Activated naive CD8-positive, alpha-beta T cell treated with anti-CD3 and anti-CD28 coated beads for 36 hours (primary cell): ENCODE data around the gene DHRS3. TPM values are rescaled to one million over a fixed set of nuclear protein-coding genes. Genes with fewer than 3 reads are reported as not detected.
A peak's percentile ranks its signal among the peaks of the same experiment; 100 is the strongest.
"Not testable (repeated sequence)": the region's sequence is repeated elsewhere in the genome, so short reads cannot be mapped to it uniquely, and the experiment has no call there.

ENCODE experiments used
- DNase-seq: peaks from one replicate; pipeline ENCODE4 v3.0.0; 2021
- H3K27ac Mint-ChIP-seq: one replicate; pipeline ENCODE4 v1.8.0; 2022; ENCODE audit warnings: mild to moderate bottlenecking, moderate library complexity, mixed read lengths
- H3K27me3 Mint-ChIP-seq: one replicate; pipeline ENCODE4 v1.8.0; 2022; ENCODE audit warnings: mild to moderate bottlenecking, mixed read lengths
- H3K36me3 Mint-ChIP-seq: one replicate; pipeline ENCODE4 v1.8.0; 2021; ENCODE audit warnings: mild to moderate bottlenecking, mixed read lengths
- H3K4me1 Mint-ChIP-seq: one replicate; pipeline ENCODE4 v1.8.0; 2021; ENCODE audit warnings: mixed read lengths
- H3K4me3 Mint-ChIP-seq: one replicate; pipeline ENCODE4 v1.8.0; 2022; ENCODE audit warnings: mild to moderate bottlenecking, moderate library complexity, mixed read lengths
- H3K9me3 Mint-ChIP-seq: one replicate; pipeline ENCODE4 v1.8.0; 2022; ENCODE audit warnings: mixed read lengths
- total RNA-seq, 2 experiments: library from RNA; stranded (reverse); gene quantifications; one replicate each; pipeline ENCODE4 v1.2.3, GENCODE V29; 2021

DHRS3 gene, protein sequence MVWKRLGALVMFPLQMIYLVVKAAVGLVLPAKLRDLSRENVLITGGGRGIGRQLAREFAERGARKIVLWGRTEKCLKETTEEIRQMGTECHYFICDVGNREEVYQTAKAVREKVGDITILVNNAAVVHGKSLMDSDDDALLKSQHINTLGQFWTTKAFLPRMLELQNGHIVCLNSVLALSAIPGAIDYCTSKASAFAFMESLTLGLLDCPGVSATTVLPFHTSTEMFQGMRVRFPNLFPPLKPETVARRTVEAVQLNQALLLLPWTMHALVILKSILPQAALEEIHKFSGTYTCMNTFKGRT
- 100 to 1,000 TPM; 163 to 167 TPM for total RNA-seq

DNA sequence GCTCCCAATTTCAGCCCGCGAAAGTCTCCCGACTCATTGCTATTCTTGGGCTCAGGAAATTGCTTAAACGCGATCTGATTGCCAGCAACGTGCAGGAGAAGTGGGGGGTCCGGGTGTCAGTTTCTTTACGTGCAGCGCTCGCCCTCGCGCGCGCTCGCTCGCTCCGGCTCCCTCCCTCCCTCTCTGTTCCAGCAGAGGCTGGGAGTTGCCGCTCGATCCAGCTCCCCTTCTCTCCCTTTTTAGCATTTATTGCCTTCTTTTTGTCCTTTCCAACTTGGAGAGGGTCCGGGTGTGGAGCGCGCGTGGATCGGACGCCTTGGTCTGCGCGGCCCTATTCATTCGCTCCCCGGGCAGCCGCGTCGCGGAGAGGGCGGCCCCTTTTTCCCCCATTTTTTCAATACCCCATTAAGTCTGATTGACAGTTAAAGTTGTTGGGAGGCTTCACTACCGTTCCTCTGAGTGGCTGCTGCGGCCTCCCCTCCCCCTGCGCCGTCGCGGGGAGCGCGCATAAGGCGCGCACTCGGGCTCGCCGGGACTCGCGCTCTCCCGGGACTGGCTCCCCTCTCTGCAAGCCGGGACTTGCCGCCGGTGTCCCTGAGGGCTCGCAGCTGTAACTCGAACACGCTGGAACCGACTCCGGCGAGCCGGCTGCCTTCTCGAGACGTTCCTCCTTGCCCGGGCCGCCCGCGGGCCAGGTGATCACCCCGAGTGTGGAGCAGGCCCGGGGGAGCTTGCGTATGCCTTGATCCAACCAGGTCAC is at the start of gene DHRS3:
DHRS3 (minus strand) TSS at position 310 of the 760 bp plus-strand sequence. CDS start 862 bp downstream, outside the sequence.
- H3K27ac Mint-ChIP-seq = peak within 1 kb of the TSS; percentile 99
- H3K4me3 Mint-ChIP-seq = peak within 1 kb of the TSS; percentile 96
- H3K36me3 Mint-ChIP-seq = peaks cover 54% of the 10 kb centered on the region
- peaks cover 5% of the 10 kb centered on the region for H3K27me3 Mint-ChIP-seq
- H3K9me3 Mint-ChIP-seq = no peaks in the 10 kb centered on the region
- peak; percentile 90 for DNase-seq
- peaks cover 45% of the 10 kb centered on the region for H3K4me1 Mint-ChIP-seq

DNA sequence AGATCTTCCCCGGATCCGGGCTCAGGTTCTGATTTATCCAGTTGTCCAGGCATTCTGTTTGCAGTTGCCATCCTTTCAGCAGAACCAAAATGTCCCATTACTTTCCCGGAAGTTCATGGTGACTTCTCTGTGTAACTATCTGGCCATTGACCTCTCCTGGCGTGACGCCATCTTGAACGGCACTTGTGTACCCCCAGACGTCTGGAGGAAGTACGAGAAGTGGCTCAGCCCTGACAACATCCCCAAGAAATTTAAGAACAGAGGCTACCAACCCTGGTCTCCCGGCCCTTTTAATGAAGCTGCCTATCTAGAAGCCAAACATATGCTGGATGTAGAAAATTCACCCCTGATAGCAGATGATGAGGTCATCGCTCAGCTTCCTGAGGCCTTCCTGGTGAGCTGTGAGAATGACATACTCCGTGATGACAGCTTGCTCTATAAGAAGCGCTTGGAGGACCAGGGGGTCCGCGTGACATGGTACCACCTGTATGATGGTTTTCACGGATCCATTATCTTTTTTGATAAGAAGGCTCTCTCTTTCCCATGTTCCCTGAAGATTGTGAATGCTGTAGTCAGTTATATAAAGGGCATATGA is 48.2 kb upstream of the DHRS3 start:
- Mint-ChIP-seq H3K27ac (no peak overlapping the region), H3K9me3 (peaks cover 8% of the 10 kb centered on the region), H3K27me3 (no peaks in the 10 kb centered on the region), H3K4me1 (no peaks in the 10 kb centered on the region), H3K4me3 (no peak overlapping the region), H3K36me3 (no peaks in the 10 kb centered on the region)
- DNase-seq = no peak

DNA sequence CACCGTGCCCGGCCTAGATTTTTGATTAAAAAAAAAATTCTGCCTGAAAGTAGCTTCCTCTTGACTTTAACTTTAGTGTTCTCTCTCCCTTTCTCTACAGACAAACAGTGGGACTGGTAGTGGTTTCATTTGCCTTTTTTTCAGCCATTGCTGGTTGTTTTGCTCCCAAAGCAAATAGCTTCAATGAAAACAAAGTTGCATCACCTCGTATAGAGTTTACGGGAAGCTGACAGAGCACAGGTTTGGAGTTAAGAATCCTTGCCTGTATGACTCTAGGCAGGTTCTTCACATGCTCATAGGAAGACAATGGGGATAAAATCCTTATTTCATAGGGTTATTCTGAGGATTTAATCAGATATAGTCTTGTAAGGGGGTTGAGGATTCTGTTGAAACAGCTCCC is 47.5 kb upstream of the DHRS3 start:
- Mint-ChIP-seq H3K9me3 (peaks cover 8% of the 10 kb centered on the region), H3K36me3 (no peaks in the 10 kb centered on the region), H3K4me1 (no peaks in the 10 kb centered on the region), H3K4me3 (no peak overlapping the region), H3K27ac (no peak overlapping the region), H3K27me3 (no peaks in the 10 kb centered on the region)
- no peak for DNase-seq

DNA sequence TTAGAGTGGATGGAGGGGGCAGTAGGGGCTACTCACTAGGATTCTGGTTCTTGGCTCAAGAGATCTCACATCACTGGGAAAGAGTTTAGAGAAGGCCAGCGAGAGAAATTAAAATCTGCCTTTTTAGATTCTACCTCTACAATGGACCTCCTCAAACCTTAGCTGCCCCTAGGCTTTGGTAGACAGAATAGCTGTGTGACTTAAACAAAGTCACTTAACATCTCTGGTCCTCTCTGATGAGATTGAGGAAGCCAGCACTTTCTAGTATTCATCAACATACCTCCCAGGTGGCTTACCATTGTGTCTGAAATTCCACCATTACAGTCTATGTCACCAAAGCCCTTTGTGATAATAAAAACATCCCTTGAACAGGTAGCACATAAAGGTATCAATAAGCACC is 44.5 kb upstream of the DHRS3 start:
- no peak for DNase-seq
- Mint-ChIP-seq H3K4me1 (peaks cover 9% of the 10 kb centered on the region), H3K4me3 (no peak overlapping the region), H3K27me3 (peaks cover 12% of the 10 kb centered on the region), H3K9me3 (no peaks in the 10 kb centered on the region), H3K36me3 (no peaks in the 10 kb centered on the region), H3K27ac (no peak overlapping the region)

DNA sequence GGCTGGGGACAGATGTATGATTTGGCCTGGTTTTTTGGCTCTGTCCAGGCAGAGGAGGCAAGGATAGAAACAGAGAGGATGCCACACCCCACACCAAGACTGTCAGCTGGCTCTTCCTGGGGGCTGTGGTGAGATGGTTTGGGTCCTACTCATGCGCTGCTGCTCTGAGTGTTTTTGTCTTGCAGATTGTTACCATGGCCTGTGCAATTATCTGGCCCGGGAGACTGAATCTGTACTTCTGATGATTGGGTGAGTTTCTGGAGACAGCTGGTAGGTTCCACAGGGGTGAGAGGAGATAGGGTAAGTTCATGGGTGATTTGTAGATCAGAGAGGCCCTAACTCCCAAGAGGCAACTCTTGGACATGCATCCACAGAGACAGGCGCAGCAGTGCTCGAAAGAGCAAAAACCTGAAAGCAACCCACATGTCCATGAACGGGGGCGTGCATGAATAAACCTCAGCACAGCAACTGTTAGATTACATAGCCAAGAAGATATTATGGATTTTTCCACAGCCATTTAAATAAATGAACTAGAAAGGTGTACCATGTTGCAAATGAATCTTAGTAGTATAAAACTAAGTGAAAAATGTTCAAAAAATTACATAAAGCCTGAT is 43.7 kb upstream of the DHRS3 start:
- Mint-ChIP-seq H3K9me3 (no peaks in the 10 kb centered on the region), H3K27ac (no peak overlapping the region), H3K36me3 (no peaks in the 10 kb centered on the region), H3K4me3 (no peak overlapping the region), H3K27me3 (peaks cover 12% of the 10 kb centered on the region), H3K4me1 (peaks cover 13% of the 10 kb centered on the region)
- DNase-seq = no peak

DNA sequence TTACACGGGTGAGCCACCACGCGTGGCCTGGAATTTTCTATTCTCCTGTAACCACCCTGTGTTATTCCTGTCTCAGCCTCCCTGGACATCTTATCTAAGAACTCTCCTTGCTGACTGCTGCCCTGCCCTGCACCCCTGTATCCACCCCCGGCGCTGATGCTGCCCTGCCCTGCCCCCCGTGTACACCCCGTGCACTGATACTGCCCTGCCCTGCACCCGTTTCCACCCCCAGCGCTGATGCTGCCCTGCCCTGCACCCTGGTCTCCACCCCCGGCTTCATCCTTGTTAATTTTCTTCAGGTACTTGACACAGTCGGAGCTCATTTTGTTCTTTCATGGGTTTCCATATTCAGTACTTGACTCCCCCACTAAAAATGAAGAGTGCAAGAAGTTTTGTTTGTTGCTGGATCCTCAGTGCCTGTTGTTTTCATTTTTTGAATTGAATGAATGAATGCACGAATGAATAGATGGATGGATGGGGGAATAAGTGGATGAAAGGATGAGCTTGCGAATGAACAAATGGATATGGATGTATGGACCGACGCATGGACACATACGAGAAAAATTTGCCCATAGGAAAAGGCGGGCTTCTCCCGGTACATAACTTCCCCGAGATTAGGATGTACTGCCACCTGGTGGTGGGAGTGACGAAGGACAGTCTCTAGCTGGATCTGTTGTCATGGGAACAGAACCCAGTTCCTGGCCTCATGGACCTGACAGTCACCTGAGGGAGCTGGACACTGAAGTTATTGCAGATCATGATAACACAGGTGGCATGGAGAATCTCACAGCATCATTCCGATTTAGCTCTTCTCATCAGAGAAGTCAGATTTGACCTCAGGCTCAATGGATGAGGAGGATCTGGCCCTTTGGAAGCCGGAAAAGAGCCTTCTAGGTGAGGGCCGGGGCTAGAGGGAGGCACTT is 40.8 kb upstream of the DHRS3 start:
- no peak overlapping the region for H3K27ac Mint-ChIP-seq
- DNase-seq = peak; percentile 67

DNA sequence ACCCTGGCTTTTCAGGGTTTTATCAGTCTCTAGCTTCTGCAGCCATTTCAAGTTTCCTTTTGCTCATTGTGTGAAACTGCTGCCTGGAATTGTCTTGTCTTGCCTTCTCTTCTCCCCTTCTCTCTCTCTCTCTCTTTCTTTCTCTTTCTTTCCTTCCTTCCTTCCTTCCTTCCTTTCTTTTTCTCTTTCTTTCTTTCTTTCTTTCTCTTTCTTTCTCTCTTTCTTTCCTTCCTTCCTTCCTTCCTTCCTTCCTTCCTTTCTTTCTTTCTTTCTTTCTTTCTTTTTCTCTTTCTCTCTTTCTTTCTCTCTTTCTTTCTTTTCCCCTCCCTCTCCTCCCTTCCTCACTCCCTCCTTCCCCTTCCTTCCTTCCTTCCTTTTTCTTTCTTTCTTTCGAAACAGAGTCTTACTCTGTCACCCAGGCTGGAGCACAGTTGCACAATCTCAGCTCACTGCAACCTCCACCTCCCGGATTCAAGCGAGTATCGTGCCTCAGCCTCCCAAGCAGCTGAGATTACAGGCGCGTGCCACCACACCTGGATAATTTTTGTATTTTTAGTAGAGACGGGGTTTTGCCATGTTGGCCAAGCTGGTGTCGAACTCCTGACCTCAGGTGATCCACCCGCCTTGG is 40.0 kb upstream of the DHRS3 start:
- H3K9me3 Mint-ChIP-seq, DNase-seq, H3K36me3 Mint-ChIP-seq, H3K4me3 Mint-ChIP-seq, H3K27ac Mint-ChIP-seq: not testable (repeated sequence)
- H3K4me1 Mint-ChIP-seq = peaks cover 13% of the 10 kb centered on the region
- peaks cover 12% of the 10 kb centered on the region for H3K27me3 Mint-ChIP-seq

More for the DNA sequence above, 40.8 kb upstream of the DHRS3 start:
- no peaks in the 10 kb centered on the region for H3K9me3 Mint-ChIP-seq
- peaks cover 13% of the 10 kb centered on the region for H3K4me1 Mint-ChIP-seq
- H3K4me3 Mint-ChIP-seq = peak overlapping the region; percentile 2
- no peaks in the 10 kb centered on the region for H3K36me3 Mint-ChIP-seq
- peaks cover 12% of the 10 kb centered on the region for H3K27me3 Mint-ChIP-seq

DNA sequence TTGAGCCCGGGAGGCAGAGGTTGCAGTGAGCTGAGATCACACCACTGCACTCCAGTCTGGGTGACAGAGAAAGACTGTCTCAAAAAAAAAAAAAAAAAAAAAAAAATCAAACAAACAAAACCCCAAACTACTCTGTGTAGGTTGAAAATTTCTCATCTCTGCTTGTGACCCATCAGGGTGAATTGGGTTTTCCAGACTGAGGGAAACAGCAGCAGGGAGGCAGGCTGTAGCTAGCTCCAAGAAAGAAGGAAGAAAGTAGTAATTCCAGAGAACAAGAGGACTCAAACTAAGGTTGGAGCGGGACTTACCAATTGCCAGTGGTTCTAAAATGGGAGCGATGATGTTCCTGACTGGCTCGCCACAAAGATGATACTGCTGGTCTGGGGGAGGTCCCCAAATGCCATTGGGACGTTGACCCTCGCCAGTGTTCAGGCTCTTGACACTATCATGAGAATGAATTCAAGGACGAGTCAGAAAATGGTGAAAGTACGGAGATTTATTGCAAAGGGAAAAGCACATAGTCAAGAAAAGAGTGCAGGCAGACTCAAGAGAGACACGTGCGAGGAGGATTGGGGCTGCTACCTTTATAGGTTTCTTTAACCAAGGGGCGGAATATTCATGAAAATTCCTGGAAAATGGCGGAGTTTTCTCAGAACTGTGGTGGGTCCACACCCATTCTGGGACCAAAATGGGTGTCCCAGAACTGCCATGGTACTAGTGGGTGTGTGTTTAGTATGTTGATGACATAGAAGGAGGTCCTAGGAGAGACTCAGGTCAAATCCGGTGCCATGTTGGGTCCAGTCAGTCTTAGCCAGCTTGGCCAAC is 39.3 kb upstream of the DHRS3 start:
- H3K9me3 Mint-ChIP-seq = no peaks in the 10 kb centered on the region
- no peak for DNase-seq
- peaks cover 13% of the 10 kb centered on the region for H3K27me3 Mint-ChIP-seq
- H3K4me1 Mint-ChIP-seq = peaks cover 13% of the 10 kb centered on the region
- no peaks in the 10 kb centered on the region for H3K36me3 Mint-ChIP-seq
- H3K4me3 Mint-ChIP-seq = no peak overlapping the region
- no peak overlapping the region for H3K27ac Mint-ChIP-seq

DNA sequence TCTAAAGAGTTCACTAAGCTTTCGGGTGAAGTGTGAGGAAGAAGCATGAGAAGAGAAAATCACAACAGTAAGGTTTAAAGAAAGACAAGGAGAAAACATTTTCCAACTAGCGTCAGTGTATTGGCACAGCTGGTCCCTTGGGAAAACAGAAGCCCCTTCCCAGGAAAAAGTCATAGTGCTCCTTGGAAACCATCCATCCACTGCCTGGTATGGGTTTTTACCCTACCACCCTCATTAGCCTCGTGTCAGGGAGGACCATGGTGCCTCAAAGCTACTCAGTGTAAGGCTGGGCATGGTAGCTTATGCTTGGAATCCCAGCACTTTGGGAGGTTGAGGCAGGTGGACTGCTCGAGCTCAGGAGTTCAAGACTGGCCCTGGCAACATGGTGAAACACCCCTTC is 38.6 kb upstream of the DHRS3 start:
- Mint-ChIP-seq H3K27me3 (peaks cover 17% of the 10 kb centered on the region), H3K36me3 (no peaks in the 10 kb centered on the region), H3K27ac (no peak overlapping the region), H3K9me3 (no peaks in the 10 kb centered on the region), H3K4me3 (no peak overlapping the region), H3K4me1 (peaks cover 13% of the 10 kb centered on the region)
- no peak for DNase-seq

DNA sequence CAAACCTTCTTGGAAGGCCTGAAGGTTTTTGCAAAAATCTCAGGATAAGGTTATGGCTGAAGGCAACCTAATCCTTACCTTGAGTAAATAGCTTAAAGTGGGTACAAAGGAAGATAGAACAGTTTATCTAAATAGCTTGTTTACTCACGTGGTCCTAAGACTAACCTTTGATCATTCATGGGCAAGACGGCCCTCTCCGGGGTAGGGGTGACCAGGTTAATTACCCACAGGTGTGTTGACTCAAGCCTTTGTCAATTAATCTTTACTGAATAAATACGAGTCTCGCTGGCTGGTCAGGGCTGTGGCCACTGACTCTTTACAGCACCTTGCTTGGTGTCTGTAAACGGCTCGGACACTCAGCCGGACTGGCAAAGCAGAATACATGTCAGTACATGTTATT is 36.6 kb upstream of the DHRS3 start:
- Mint-ChIP-seq H3K4me3 (no peak overlapping the region), H3K9me3 (no peaks in the 10 kb centered on the region), H3K4me1 (peaks cover 13% of the 10 kb centered on the region), H3K27me3 (peaks cover 19% of the 10 kb centered on the region), H3K36me3 (no peaks in the 10 kb centered on the region), H3K27ac (no peak overlapping the region)
- DNase-seq = no peak

DNA sequence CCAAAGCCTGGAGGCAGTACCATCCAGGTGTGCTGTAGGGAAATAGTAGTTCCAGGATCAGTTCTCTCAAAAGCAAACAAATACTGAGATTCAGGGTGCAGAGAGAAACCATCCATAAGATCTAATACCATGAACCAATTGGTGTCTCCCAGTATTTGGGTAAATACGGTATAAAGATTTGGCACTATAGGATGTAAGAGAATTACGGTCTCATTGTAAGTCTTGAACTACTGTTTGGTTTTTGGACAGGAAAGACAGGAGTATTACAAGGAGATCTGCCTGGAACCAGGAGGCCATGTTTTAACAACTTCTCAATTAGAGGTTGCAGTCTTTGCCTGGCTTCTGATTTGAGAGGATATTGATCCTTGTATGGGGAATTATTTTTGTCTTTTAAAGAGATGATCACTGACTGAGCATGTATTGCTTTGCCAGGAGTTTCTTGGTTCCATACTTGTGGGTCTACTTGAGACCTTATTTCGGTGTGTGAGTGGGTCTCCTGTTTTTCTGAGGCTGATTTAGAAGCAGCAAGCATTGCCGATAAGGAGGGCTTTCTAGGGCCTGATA is 36.1 kb upstream of the DHRS3 start:
- Mint-ChIP-seq H3K36me3 (no peaks in the 10 kb centered on the region), H3K27me3 (peaks cover 22% of the 10 kb centered on the region), H3K9me3 (no peaks in the 10 kb centered on the region), H3K4me1 (peaks cover 13% of the 10 kb centered on the region), H3K27ac (no peak overlapping the region), H3K4me3 (no peak overlapping the region)
- no peak for DNase-seq

DNA sequence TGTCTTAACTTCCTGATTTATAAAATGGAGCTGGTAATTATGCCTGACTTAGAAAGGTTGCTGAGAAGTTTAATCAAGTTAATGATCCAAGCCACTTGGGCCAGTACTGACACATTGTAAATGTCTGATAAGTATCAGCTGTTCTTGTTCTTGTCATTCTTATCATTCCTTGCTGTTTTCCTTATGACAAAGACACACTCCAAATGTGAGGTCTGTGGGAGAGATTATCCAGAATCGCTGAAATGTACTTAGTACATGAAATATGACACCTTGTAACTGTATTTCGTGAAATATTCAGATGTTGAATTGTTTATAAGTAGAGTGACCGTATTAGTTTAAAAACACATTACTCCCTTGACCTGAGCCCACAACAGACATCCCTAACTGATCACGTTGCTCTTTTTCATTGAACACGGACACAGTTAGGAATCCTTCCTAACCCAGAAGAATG is 32.0 kb upstream of the DHRS3 start:
- Mint-ChIP-seq H3K27ac (no peak overlapping the region), H3K36me3 (no peaks in the 10 kb centered on the region), H3K4me3 (no peak overlapping the region), H3K4me1 (peaks cover 4% of the 10 kb centered on the region), H3K27me3 (peaks cover 25% of the 10 kb centered on the region), H3K9me3 (no peaks in the 10 kb centered on the region)
- DNase-seq = no peak

DNA sequence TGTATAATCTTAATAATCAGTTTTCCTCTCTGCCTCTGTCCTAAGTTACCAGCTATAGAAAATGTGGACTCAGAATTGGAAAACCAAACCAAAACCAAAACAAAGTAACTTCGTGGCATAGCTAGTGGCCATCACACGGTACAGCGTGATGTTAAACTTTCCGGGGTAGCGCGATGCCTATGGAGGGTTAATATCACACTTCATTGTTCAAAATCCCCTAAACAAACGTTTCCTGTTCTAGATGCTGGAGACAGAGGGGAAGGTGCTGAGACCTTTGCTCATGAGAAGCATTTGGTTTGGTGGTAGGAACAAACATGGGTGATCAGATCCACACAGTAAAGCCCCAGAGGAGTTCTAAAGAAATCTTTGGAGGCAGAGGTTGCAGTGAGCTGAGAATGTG is 30.7 kb upstream of the DHRS3 start:
- no peak for DNase-seq
- Mint-ChIP-seq H3K27ac (no peak overlapping the region), H3K36me3 (no peaks in the 10 kb centered on the region), H3K4me3 (no peak overlapping the region), H3K4me1 (peaks cover 4% of the 10 kb centered on the region), H3K27me3 (peaks cover 31% of the 10 kb centered on the region), H3K9me3 (no peaks in the 10 kb centered on the region)
